ENCODE results near the gene ANKRD63.

The ANKRD63 gene

GRCh38 chr15:40243126-40243810 lies 39.6 kb downstream of the ANKRD63 start:
- DNase-seq (ENCODE audit: low read depth, low spot score): no peak

- no peak for DNase-seq (ENCODE audit: low read depth, low spot score)
Measured at GRCh38 chr15:40242601-40243000, 40.3 kb downstream of the ANKRD63 start.

- DNase-seq (ENCODE audit: low read depth, low spot score): no peak
Measured at GRCh38 chr15:40242213-40242599, 40.7 kb downstream of the ANKRD63 start.

GRCh38 chr15:40241269-40242212 lies 41.3 kb downstream of the ANKRD63 start:
- no peak for DNase-seq (ENCODE audit: low read depth, low spot score)

GRCh38 chr15:40240619-40241221 lies 42.1 kb downstream of the ANKRD63 start:
- DNase-seq (ENCODE audit: low read depth, low spot score): no peak

GRCh38 chr15:40239693-40240618 lies 42.9 kb downstream of the ANKRD63 start:
- no peak for DNase-seq (ENCODE audit: low read depth, low spot score)

GRCh38 chr15:40239404-40239692 lies 43.5 kb downstream of the ANKRD63 start:
- no peak for DNase-seq (ENCODE audit: low read depth, low spot score)

- peak; percentile 88 for DNase-seq (ENCODE audit: low read depth, low spot score)
Measured at GRCh38 chr15:40238532-40239403, 44.1 kb downstream of the ANKRD63 start, which contains the start of gene PAK6. PAK6 (plus strand) TSS chr15:40239063; CDS start chr15:40264786, 25,723 bp downstream.

- DNase-seq (ENCODE audit: low read depth, low spot score): no peak
Measured at GRCh38 chr15:40235201-40235885, 47.5 kb downstream of the ANKRD63 start.

GRCh38 chr15:40234783-40235182 lies 48.1 kb downstream of the ANKRD63 start:
- DNase-seq (ENCODE audit: low read depth, low spot score): no peak

GRCh38 chr15:40233727-40234577 lies 48.9 kb downstream of the ANKRD63 start:
- no peak for DNase-seq (ENCODE audit: low read depth, low spot score)

GRCh38 chr15:40232625-40233070 lies 50.2 kb downstream of the ANKRD63 start:
- DNase-seq (ENCODE audit: low read depth, low spot score): no peak

Measured in ELF-1 (cell line).